ENCODE measurements around the gene WDR35. TPM values are rescaled to one million over a fixed set of nuclear protein-coding genes. Genes with fewer than 3 reads are reported as not detected.

WDR35 gene
- total RNA-seq, 1 donor from 2014 or later: 4.9 TPM

GRCh38 chr2:20023688-20024087, 33.8 kb upstream of the WDR35 start:
- no peak overlapping the region for H3K4me3 Mint-ChIP-seq (ENCODE audit: unreplicated experiment)
- no peak overlapping the region for H3K27ac Mint-ChIP-seq (ENCODE audit: unreplicated experiment)
- peaks cover 22% of the 10 kb centered on the region for H3K9me3 Mint-ChIP-seq (ENCODE audit: low read depth)
- TF ChIP-seq CTCF (IDR thresholded peaks at IDR 0.05): no peak
- peaks cover 9% of the 10 kb centered on the region for H3K4me1 Mint-ChIP-seq (ENCODE audit: low read depth)
- H3K36me3 Mint-ChIP-seq (ENCODE audit: low read depth): peaks cover 29% of the 10 kb centered on the region
- DNase-seq (ENCODE audit: low spot score): no peak
- no peaks in the 10 kb centered on the region for H3K27me3 Mint-ChIP-seq (ENCODE audit: low read depth)

- no peak overlapping the region for H3K27ac Mint-ChIP-seq (ENCODE audit: unreplicated experiment)
- no peak overlapping the region for H3K4me3 Mint-ChIP-seq (ENCODE audit: unreplicated experiment)
- no peak for DNase-seq (ENCODE audit: low spot score)
- H3K9me3 Mint-ChIP-seq (ENCODE audit: low read depth): peaks cover 22% of the 10 kb centered on the region
- H3K27me3 Mint-ChIP-seq (ENCODE audit: low read depth): no peaks in the 10 kb centered on the region
- TF ChIP-seq CTCF (IDR thresholded peaks at IDR 0.05): no peak
- peaks cover 2% of the 10 kb centered on the region for H3K4me1 Mint-ChIP-seq (ENCODE audit: low read depth)
- peaks cover 17% of the 10 kb centered on the region for H3K36me3 Mint-ChIP-seq (ENCODE audit: low read depth)
Observed at GRCh38 chr2:20021405-20022009, 31.6 kb upstream of the WDR35 start.

- no peak for DNase-seq (ENCODE audit: low spot score)
- no peak for TF ChIP-seq CTCF (IDR thresholded peaks at IDR 0.05)
- H3K4me1 Mint-ChIP-seq (ENCODE audit: low read depth): no peaks in the 10 kb centered on the region
- H3K27ac Mint-ChIP-seq (ENCODE audit: unreplicated experiment): no peak overlapping the region
- H3K36me3 Mint-ChIP-seq (ENCODE audit: low read depth): peaks cover 15% of the 10 kb centered on the region
- H3K27me3 Mint-ChIP-seq (ENCODE audit: low read depth): no peaks in the 10 kb centered on the region
- H3K9me3 Mint-ChIP-seq (ENCODE audit: low read depth): peaks cover 23% of the 10 kb centered on the region
- no peak overlapping the region for H3K4me3 Mint-ChIP-seq (ENCODE audit: unreplicated experiment)
Observed at GRCh38 chr2:20019747-20020146, 29.8 kb upstream of the WDR35 start.

- no peak for DNase-seq (ENCODE audit: low spot score)
- Mint-ChIP-seq H3K9me3 (ENCODE audit: low read depth) (peaks cover 27% of the 10 kb centered on the region), H3K36me3 (ENCODE audit: low read depth) (peaks cover 11% of the 10 kb centered on the region), H3K27me3 (ENCODE audit: low read depth) (no peaks in the 10 kb centered on the region), H3K27ac (ENCODE audit: unreplicated experiment) (no peak overlapping the region), H3K4me1 (ENCODE audit: low read depth) (peaks cover 3% of the 10 kb centered on the region), H3K4me3 (ENCODE audit: unreplicated experiment) (no peak overlapping the region)
- TF ChIP-seq CTCF (IDR thresholded peaks at IDR 0.05): no peak
Observed at GRCh38 chr2:20018601-20019152, 28.8 kb upstream of the WDR35 start.

- H3K36me3 Mint-ChIP-seq (ENCODE audit: low read depth): no peaks in the 10 kb centered on the region
- H3K4me3 Mint-ChIP-seq (ENCODE audit: unreplicated experiment): no peak overlapping the region
- H3K4me1 Mint-ChIP-seq (ENCODE audit: low read depth): peaks cover 19% of the 10 kb centered on the region
- peaks cover 15% of the 10 kb centered on the region for H3K9me3 Mint-ChIP-seq (ENCODE audit: low read depth)
- no peak for DNase-seq (ENCODE audit: low spot score)
- no peak for TF ChIP-seq CTCF (IDR thresholded peaks at IDR 0.05)
- H3K27ac Mint-ChIP-seq (ENCODE audit: unreplicated experiment): no peak overlapping the region
- no peaks in the 10 kb centered on the region for H3K27me3 Mint-ChIP-seq (ENCODE audit: low read depth)
Observed at GRCh38 chr2:20016346-20016745, 26.4 kb upstream of the WDR35 start.

Data from chondrocyte (in vitro differentiated cells).